ENCODE measurements around the gene AGXT2. TPM values are rescaled to one million over a fixed set of nuclear protein-coding genes. Genes with fewer than 3 reads are reported as not detected.

AGXT2 gene
- total and polyA plus RNA-seq, 2 of the 13 experiments (the other 11 are each of a cell fraction or from before 2014, with no cell fraction given): 0.04 to 0.13 TPM

DNA sequence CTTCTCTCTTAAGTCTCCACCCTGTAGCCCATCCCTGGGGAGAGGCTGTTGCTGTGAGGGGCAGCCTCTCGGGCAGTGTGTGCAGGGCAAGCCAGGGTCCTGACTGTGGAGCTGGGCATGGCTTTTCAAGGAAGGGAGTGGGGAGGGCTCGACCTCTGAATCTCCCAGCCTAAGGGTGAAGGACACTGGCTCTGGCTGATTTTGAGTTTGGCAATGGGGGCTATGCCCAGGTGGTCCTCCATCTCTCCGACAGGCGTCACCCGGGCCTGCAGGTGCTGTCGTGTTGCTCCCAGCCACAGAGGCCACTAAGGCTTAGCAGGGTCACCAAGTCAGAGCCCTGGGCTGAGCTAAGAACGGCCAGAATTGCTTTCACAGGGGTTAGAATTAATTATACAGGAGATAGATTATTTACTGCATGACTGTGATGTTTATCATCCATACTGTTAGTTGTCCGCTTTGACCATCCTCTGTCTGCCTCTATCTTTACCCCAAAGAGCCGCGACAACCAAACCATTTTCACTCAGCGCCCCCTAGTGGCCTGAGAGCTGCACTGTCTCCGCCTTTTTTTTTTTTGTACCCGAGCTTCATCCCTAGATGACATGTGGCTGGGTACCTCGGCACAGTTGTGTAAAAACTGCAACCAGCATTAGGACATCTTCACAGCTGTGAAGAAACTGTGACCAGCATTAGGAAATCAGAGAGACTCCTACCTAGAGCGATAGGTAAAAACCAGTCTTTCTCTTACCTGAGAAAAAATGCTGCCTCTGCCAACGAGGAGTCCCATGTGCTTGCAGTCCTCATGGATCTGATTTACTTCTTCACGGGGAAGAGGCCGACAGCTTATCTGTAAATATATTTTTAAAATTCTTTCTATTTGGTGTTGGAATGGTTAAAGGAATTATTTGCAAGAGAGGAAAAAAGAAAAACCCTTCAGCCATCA, 44.5 kb downstream of the AGXT2 start (continued):
- TF ChIP-seq, protein P1, sequence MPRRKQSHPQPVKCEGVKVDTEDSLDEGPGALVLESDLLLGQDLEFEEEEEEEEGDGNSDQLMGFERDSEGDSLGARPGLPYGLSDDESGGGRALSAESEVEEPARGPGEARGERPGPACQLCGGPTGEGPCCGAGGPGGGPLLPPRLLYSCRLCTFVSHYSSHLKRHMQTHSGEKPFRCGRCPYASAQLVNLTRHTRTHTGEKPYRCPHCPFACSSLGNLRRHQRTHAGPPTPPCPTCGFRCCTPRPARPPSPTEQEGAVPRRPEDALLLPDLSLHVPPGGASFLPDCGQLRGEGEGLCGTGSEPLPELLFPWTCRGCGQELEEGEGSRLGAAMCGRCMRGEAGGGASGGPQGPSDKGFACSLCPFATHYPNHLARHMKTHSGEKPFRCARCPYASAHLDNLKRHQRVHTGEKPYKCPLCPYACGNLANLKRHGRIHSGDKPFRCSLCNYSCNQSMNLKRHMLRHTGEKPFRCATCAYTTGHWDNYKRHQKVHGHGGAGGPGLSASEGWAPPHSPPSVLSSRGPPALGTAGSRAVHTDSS (CRISPR knock-in tag; conservative IDR thresholded peaks at IDR 0.05): no peak
- TF ChIP-seq STAG1 (CRISPR knock-in tag; IDR thresholded peaks at IDR 0.05) (peak; percentile 84), ZNF644 (CRISPR knock-in tag; IDR thresholded peaks at IDR 0.05; ENCODE audit: low read depth) (no peak), ARNTL (CRISPR knock-in tag; IDR thresholded peaks at IDR 0.05) (no peak), SMC3 (IDR thresholded peaks at IDR 0.05; ENCODE audit: low read length) (peak; percentile 86), RFX5 (IDR thresholded peaks at IDR 0.05; ENCODE audit: low read depth, low read length) (no peak), HOXA3 (CRISPR knock-in tag; IDR thresholded peaks at IDR 0.05) (no peak), NCOA1 (CRISPR knock-in tag; IDR thresholded peaks at IDR 0.05) (no peak), GATAD2A (CRISPR knock-in tag; IDR thresholded peaks at IDR 0.05) (0 out of 2 replicates have a peak, but pooled peaks have one; percentile 16), ZNF678 (CRISPR knock-in tag; IDR thresholded peaks at IDR 0.05) (no peak), CHD4 (IDR thresholded peaks at IDR 0.05; ENCODE audit: borderline replicate concordance, low read length) (no peak), ZNF382 (CRISPR knock-in tag; IDR thresholded peaks at IDR 0.05; ENCODE audit: borderline replicate concordance) (no peak)
- TF ChIP-seq, protein P2, sequence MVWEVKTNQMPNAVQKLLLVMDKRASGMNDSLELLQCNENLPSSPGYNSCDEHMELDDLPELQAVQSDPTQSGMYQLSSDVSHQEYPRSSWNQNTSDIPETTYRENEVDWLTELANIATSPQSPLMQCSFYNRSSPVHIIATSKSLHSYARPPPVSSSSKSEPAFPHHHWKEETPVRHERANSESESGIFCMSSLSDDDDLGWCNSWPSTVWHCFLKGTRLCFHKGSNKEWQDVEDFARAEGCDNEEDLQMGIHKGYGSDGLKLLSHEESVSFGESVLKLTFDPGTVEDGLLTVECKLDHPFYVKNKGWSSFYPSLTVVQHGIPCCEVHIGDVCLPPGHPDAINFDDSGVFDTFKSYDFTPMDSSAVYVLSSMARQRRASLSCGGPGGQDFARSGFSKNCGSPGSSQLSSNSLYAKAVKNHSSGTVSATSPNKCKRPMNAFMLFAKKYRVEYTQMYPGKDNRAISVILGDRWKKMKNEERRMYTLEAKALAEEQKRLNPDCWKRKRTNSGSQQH (CRISPR knock-in tag; IDR thresholded peaks at IDR 0.05; ENCODE audit: low read depth): no peak
- TF ChIP-seq, protein P3, sequence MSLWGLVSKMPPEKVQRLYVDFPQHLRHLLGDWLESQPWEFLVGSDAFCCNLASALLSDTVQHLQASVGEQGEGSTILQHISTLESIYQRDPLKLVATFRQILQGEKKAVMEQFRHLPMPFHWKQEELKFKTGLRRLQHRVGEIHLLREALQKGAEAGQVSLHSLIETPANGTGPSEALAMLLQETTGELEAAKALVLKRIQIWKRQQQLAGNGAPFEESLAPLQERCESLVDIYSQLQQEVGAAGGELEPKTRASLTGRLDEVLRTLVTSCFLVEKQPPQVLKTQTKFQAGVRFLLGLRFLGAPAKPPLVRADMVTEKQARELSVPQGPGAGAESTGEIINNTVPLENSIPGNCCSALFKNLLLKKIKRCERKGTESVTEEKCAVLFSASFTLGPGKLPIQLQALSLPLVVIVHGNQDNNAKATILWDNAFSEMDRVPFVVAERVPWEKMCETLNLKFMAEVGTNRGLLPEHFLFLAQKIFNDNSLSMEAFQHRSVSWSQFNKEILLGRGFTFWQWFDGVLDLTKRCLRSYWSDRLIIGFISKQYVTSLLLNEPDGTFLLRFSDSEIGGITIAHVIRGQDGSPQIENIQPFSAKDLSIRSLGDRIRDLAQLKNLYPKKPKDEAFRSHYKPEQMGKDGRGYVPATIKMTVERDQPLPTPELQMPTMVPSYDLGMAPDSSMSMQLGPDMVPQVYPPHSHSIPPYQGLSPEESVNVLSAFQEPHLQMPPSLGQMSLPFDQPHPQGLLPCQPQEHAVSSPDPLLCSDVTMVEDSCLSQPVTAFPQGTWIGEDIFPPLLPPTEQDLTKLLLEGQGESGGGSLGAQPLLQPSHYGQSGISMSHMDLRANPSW (CRISPR knock-in tag; IDR thresholded peaks at IDR 0.05; ENCODE audit: borderline replicate concordance): no peak
- TF ChIP-seq, protein P4, sequence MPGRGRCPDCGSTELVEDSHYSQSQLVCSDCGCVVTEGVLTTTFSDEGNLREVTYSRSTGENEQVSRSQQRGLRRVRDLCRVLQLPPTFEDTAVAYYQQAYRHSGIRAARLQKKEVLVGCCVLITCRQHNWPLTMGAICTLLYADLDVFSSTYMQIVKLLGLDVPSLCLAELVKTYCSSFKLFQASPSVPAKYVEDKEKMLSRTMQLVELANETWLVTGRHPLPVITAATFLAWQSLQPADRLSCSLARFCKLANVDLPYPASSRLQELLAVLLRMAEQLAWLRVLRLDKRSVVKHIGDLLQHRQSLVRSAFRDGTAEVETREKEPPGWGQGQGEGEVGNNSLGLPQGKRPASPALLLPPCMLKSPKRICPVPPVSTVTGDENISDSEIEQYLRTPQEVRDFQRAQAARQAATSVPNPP (CRISPR knock-in tag; IDR thresholded peaks at IDR 0.05): no peak
- TF ChIP-seq, protein P5, sequence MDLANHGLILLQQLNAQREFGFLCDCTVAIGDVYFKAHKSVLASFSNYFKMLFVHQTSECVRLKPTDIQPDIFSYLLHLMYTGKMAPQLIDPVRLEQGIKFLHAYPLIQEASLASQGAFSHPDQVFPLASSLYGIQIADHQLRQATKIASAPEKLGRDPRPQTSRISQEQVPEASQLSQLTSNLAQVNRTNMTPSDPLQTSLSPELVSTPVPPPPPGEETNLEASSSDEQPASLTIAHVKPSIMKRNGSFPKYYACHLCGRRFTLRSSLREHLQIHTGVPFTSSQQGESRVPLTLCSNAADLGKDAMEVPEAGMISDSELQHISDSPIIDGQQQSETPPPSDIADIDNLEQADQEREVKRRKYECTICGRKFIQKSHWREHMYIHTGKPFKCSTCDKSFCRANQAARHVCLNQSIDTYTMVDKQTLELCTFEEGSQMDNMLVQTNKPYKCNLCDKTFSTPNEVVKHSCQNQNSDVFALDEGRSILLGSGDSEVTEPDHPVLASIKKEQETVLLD (CRISPR knock-in tag; IDR thresholded peaks at IDR 0.05; ENCODE audit: low read depth): no peak
- TF ChIP-seq, protein P6, sequence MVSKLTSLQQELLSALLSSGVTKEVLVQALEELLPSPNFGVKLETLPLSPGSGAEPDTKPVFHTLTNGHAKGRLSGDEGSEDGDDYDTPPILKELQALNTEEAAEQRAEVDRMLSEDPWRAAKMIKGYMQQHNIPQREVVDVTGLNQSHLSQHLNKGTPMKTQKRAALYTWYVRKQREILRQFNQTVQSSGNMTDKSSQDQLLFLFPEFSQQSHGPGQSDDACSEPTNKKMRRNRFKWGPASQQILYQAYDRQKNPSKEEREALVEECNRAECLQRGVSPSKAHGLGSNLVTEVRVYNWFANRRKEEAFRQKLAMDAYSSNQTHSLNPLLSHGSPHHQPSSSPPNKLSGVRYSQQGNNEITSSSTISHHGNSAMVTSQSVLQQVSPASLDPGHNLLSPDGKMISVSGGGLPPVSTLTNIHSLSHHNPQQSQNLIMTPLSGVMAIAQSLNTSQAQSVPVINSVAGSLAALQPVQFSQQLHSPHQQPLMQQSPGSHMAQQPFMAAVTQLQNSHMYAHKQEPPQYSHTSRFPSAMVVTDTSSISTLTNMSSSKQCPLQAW (CRISPR knock-in tag; IDR thresholded peaks at IDR 0.05): no peak
